ENCODE measurements around the gene PI16. TPM values are rescaled to one million over a fixed set of nuclear protein-coding genes. Genes with fewer than 3 reads are reported as not detected.

Gene PI16
- total RNA-seq, 1 experiment from 2014 or later = not detected

DNA sequence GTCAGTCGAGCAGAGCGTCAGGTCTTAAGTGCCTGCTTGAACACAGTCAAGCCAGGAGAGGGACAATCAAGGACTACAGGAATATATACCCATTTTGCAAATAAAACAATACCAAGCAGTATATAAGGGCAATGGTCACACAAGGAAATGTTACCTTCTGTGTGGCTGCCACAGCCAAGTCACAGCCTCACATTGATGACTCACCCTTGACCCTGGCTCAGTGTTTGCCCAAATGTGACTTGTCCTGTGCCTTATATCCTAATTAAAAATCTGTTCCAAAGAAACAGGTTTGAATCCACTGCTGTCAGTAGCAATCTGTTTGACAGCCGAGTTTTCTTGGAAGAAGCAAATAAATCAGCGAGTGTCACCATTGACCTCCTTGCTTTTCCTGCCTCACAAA lies 34.5 kb upstream of the PI16 start:
- Histone ChIP-seq H3K4me1 (ENCODE audit: control insufficient read depth, insufficient read depth, low read length) (peaks cover 2% of the 10 kb centered on the region; the same call in 1 of the 2 replicates), H3K27ac (ENCODE audit: low read length) (no peak overlapping the region), H3K9me3 (ENCODE audit: control insufficient read depth, insufficient read depth, low read depth, low read length) (no peaks in the 10 kb centered on the region), H3K4me3 (ENCODE audit: low read depth in 2 of 2, low read length in 2 of 2) (no peak overlapping the region), H3K36me3 (ENCODE audit: control insufficient read depth, insufficient read depth, low read length) (peaks cover 5% of the 10 kb centered on the region; the same call in 1 of the 2 replicates), H3K27me3 (ENCODE audit: control insufficient read depth, insufficient read depth, low read length) (no peaks in the 10 kb centered on the region)
- ChIA-PET POLR2A (no interaction called here), CTCF (no interaction called here)
- in situ Hi-C loops (cut with HindIII; ENCODE audit: low pct_unique_long_range_greater_than_20kb, low sequenced_read_pairs) (no loop called here), intact Hi-C loops (cut with micrococcal nuclease; ENCODE audit: unreplicated experiment) (no loop called here)
- ATAC-seq = no peak
- BruUV-seq (replicated peaks) = no TSS peak
- DNase-seq (ENCODE audit: low read depth, low spot score) = no peak
- no peak for TF ChIP-seq POLR2AphosphoS5 (IDR thresholded peaks at IDR 0.05; ENCODE audit: low read depth, low read length)
- TF ChIP-seq, protein P1, sequence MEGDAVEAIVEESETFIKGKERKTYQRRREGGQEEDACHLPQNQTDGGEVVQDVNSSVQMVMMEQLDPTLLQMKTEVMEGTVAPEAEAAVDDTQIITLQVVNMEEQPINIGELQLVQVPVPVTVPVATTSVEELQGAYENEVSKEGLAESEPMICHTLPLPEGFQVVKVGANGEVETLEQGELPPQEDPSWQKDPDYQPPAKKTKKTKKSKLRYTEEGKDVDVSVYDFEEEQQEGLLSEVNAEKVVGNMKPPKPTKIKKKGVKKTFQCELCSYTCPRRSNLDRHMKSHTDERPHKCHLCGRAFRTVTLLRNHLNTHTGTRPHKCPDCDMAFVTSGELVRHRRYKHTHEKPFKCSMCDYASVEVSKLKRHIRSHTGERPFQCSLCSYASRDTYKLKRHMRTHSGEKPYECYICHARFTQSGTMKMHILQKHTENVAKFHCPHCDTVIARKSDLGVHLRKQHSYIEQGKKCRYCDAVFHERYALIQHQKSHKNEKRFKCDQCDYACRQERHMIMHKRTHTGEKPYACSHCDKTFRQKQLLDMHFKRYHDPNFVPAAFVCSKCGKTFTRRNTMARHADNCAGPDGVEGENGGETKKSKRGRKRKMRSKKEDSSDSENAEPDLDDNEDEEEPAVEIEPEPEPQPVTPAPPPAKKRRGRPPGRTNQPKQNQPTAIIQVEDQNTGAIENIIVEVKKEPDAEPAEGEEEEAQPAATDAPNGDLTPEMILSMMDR (IDR thresholded peaks at IDR 0.05) = no peak
- no peak for TF ChIP-seq TCF7L2 (IDR thresholded peaks at IDR 0.05; ENCODE audit: low read depth, low read length)
- TF ChIP-seq SIN3A (IDR thresholded peaks at IDR 0.05; ENCODE audit: borderline replicate concordance, insufficient read depth, low read depth, low read length) = no peak
- TF ChIP-seq, protein P2, sequence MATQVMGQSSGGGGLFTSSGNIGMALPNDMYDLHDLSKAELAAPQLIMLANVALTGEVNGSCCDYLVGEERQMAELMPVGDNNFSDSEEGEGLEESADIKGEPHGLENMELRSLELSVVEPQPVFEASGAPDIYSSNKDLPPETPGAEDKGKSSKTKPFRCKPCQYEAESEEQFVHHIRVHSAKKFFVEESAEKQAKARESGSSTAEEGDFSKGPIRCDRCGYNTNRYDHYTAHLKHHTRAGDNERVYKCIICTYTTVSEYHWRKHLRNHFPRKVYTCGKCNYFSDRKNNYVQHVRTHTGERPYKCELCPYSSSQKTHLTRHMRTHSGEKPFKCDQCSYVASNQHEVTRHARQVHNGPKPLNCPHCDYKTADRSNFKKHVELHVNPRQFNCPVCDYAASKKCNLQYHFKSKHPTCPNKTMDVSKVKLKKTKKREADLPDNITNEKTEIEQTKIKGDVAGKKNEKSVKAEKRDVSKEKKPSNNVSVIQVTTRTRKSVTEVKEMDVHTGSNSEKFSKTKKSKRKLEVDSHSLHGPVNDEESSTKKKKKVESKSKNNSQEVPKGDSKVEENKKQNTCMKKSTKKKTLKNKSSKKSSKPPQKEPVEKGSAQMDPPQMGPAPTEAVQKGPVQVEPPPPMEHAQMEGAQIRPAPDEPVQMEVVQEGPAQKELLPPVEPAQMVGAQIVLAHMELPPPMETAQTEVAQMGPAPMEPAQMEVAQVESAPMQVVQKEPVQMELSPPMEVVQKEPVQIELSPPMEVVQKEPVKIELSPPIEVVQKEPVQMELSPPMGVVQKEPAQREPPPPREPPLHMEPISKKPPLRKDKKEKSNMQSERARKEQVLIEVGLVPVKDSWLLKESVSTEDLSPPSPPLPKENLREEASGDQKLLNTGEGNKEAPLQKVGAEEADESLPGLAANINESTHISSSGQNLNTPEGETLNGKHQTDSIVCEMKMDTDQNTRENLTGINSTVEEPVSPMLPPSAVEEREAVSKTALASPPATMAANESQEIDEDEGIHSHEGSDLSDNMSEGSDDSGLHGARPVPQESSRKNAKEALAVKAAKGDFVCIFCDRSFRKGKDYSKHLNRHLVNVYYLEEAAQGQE (IDR thresholded peaks at IDR 0.05; ENCODE audit: insufficient read depth in 1 of 2, low read depth in 2 of 2, low read length in 1 of 2) = no peak

DNA sequence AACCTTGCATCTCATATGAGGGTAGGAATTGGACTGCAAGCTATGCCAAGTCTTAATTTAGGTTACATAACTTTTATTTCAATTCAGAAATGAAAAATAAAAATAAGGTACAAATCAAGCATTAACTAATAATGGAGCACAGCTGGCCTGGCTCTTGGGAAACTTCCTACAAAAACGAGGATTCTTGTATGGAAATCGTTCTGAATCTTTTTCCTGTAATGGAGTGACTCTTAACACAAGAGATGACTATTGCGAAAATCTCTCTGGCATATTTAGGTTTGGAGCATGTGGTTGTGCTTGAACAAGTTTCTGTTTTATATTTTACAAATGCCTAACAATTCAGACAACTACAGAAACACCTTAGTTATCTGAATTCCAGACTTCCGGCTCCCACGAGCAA lies 34.0 kb upstream of the PI16 start:
- Histone ChIP-seq H3K36me3 (ENCODE audit: control insufficient read depth, insufficient read depth, low read length) (peaks cover 5% of the 10 kb centered on the region; the same call in 1 of the 2 replicates), H3K9me3 (ENCODE audit: control insufficient read depth, insufficient read depth, low read depth, low read length) (no peaks in the 10 kb centered on the region), H3K27me3 (ENCODE audit: control insufficient read depth, insufficient read depth, low read length) (no peaks in the 10 kb centered on the region), H3K4me3 (ENCODE audit: low read depth in 2 of 2, low read length in 2 of 2) (no peak overlapping the region), H3K4me1 (ENCODE audit: control insufficient read depth, insufficient read depth, low read length) (peaks cover 2% of the 10 kb centered on the region; the same call in 1 of the 2 replicates), H3K27ac (ENCODE audit: low read length) (no peak overlapping the region)
- POLR2A ChIA-PET = no interaction called here
- no peak for ATAC-seq
- no peak for DNase-seq (ENCODE audit: low read depth, low spot score)
- in situ Hi-C loops (cut with HindIII; ENCODE audit: low pct_unique_long_range_greater_than_20kb, low sequenced_read_pairs) = no loop called here
- no peak for TF ChIP-seq POLR2AphosphoS5 (IDR thresholded peaks at IDR 0.05; ENCODE audit: low read depth, low read length)
- TF ChIP-seq, protein P1 (IDR thresholded peaks at IDR 0.05) = no peak
- no peak for TF ChIP-seq SIN3A (IDR thresholded peaks at IDR 0.05; ENCODE audit: borderline replicate concordance, insufficient read depth, low read depth, low read length)
- TF ChIP-seq, protein P2 (IDR thresholded peaks at IDR 0.05; ENCODE audit: insufficient read depth in 1 of 2, low read depth in 2 of 2, low read length in 1 of 2) = no peak
- TF ChIP-seq TCF7L2 (IDR thresholded peaks at IDR 0.05; ENCODE audit: low read depth, low read length) = no peak
- CTCF ChIA-PET = no interaction called here
- intact Hi-C loops (cut with micrococcal nuclease; ENCODE audit: unreplicated experiment) = no loop called here
- BruUV-seq (replicated peaks) = no TSS peak

Measured in Panc1 (cell line).